ENCODE measurements around the gene MRPS5. TPM values are rescaled to one million over a fixed set of nuclear protein-coding genes. Genes with fewer than 3 reads are reported as not detected.

The MRPS5 gene
- total RNA-seq, 1 experiment from 2014 or later: 80.5 TPM

GRCh38 chr2:95054016-95054415 lies 67.6 kb downstream of the MRPS5 start:
- no peaks in the 10 kb centered on the region for H3K9me3 Mint-ChIP-seq (ENCODE audit: unreplicated experiment)
- no peak overlapping the region for H3K27ac Mint-ChIP-seq (ENCODE audit: unreplicated experiment)
- ChIA-PET POLR2A (no interaction called here), CTCF (interaction anchor here (0.7 to 3.5 kb wide), 5 partner anchors 8 to 68 kb away, joined by 3 to 23 read pairs (median 4); no protein-coding TSS in a partner anchor)
- intact Hi-C loops (cut with micrococcal nuclease; ENCODE audit: unreplicated experiment): no loop called here
- peaks cover 1% of the 10 kb centered on the region; the same call in 1 of the 2 replicates for H3K27me3 ChIP-seq (replicated peaks; ENCODE audit: control insufficient read depth, insufficient read depth, low read length)
- no peak overlapping the region for H3K4me3 Mint-ChIP-seq (ENCODE audit: unreplicated experiment)
- H3K9me3 ChIP-seq: no peaks in the 10 kb centered on the region
- DNase-seq: no peak
- TF ChIP-seq, protein P1, sequence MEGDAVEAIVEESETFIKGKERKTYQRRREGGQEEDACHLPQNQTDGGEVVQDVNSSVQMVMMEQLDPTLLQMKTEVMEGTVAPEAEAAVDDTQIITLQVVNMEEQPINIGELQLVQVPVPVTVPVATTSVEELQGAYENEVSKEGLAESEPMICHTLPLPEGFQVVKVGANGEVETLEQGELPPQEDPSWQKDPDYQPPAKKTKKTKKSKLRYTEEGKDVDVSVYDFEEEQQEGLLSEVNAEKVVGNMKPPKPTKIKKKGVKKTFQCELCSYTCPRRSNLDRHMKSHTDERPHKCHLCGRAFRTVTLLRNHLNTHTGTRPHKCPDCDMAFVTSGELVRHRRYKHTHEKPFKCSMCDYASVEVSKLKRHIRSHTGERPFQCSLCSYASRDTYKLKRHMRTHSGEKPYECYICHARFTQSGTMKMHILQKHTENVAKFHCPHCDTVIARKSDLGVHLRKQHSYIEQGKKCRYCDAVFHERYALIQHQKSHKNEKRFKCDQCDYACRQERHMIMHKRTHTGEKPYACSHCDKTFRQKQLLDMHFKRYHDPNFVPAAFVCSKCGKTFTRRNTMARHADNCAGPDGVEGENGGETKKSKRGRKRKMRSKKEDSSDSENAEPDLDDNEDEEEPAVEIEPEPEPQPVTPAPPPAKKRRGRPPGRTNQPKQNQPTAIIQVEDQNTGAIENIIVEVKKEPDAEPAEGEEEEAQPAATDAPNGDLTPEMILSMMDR (IDR thresholded peaks at IDR 0.05; ENCODE audit: insufficient read depth in 1 of 2, low read depth in 1 of 2, low read length in 1 of 2, severe bottlenecking in 1 of 2, unreplicated experiment in 1 of 2): no peak
- no peaks in the 10 kb centered on the region for H3K4me1 ChIP-seq
- H3K4me1 Mint-ChIP-seq (ENCODE audit: low read depth, unreplicated experiment): no peaks in the 10 kb centered on the region
- no peaks in the 10 kb centered on the region for H3K36me3 ChIP-seq (ENCODE audit: control insufficient read depth, insufficient read depth, low read length)
- H3K27me3 Mint-ChIP-seq (ENCODE audit: insufficient read depth, unreplicated experiment): peaks cover 13% of the 10 kb centered on the region
- no TSS peak for BruUV-seq (replicated peaks)
- H3K36me3 Mint-ChIP-seq (ENCODE audit: insufficient read depth, unreplicated experiment): no peaks in the 10 kb centered on the region
- no peak overlapping the region for H3K4me3 ChIP-seq (ENCODE audit: low read depth, low read length)

- no peaks in the 10 kb centered on the region for H3K9me3 Mint-ChIP-seq (ENCODE audit: unreplicated experiment)
- ChIA-PET CTCF (interaction anchor here (0.7 to 3.5 kb wide), 5 partner anchors 9 to 67 kb away, joined by 3 to 23 read pairs (median 4); no protein-coding TSS in a partner anchor), POLR2A (no interaction called here)
- peak; percentile 23 to 37 for DNase-seq
- H3K4me3 Mint-ChIP-seq (ENCODE audit: unreplicated experiment): no peak overlapping the region
- no peaks in the 10 kb centered on the region for H3K36me3 ChIP-seq (ENCODE audit: control insufficient read depth, insufficient read depth, low read length)
- H3K4me1 Mint-ChIP-seq (ENCODE audit: low read depth, unreplicated experiment): no peaks in the 10 kb centered on the region
- no peaks in the 10 kb centered on the region for H3K4me1 ChIP-seq
- TF ChIP-seq, protein P1 (IDR thresholded peaks at IDR 0.05; ENCODE audit: insufficient read depth in 1 of 2, low read depth in 1 of 2, low read length in 1 of 2, severe bottlenecking in 1 of 2, unreplicated experiment in 1 of 2): peak in 1 of 2 experiments; percentile 40
- peaks cover 1% of the 10 kb centered on the region; the same call in 1 of the 2 replicates for H3K27me3 ChIP-seq (replicated peaks; ENCODE audit: control insufficient read depth, insufficient read depth, low read length)
- no peak overlapping the region for H3K4me3 ChIP-seq (ENCODE audit: low read depth, low read length)
- intact Hi-C loops (cut with micrococcal nuclease; ENCODE audit: unreplicated experiment): loop anchor here (1.0 kb wide), 1 partner anchor 30 kb away; no protein-coding TSS in a partner anchor
- BruUV-seq (replicated peaks): no TSS peak
- H3K27me3 Mint-ChIP-seq (ENCODE audit: insufficient read depth, unreplicated experiment): peaks cover 13% of the 10 kb centered on the region
- no peak overlapping the region for H3K27ac Mint-ChIP-seq (ENCODE audit: unreplicated experiment)
- no peaks in the 10 kb centered on the region for H3K9me3 ChIP-seq
- no peaks in the 10 kb centered on the region for H3K36me3 Mint-ChIP-seq (ENCODE audit: insufficient read depth, unreplicated experiment)
Measured at GRCh38 chr2:95053543-95053942, 68.1 kb downstream of the MRPS5 start.

DNA sequence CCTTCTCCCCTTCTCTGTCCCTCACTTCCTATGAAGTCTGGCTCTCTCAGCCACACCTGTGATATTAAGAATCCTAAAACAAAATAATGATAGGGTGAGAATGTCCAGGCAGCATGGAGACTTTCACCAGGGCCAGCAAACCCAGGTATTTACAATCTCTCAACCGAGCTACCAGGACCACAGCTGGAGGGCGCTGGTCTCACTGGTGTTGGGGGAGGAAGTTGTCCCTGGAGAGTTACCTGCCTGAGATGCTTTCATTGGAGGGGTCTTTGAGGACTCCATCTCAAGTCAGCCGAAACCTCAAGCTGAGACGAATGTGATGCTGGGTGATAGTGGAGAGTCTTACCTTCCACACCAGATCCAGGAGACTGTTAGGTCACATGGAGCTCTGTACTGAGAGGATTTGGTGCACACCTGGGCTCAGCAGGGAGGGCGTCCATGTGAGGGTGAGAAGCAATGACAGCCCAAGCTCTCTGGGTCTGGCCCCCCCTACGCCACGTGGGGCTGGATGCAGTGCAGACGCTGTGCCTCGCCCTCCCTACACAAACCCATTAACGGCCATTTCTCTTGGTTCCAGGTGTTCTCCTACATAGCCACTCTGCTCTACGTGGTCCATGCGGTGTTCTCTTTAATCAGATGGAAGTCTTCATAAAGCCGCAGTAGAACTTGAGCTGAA lies 68.7 kb downstream of the MRPS5 start:
- BruUV-seq (replicated peaks): no TSS peak
- Histone ChIP-seq H3K4me3 (ENCODE audit: low read depth, low read length) (no peak overlapping the region), H3K36me3 (ENCODE audit: control insufficient read depth, insufficient read depth, low read length) (no peaks in the 10 kb centered on the region), H3K9me3 (no peaks in the 10 kb centered on the region), H3K27me3 (replicated peaks; ENCODE audit: control insufficient read depth, insufficient read depth, low read length) (peaks cover 1% of the 10 kb centered on the region; the same call in 1 of the 2 replicates), H3K4me1 (no peaks in the 10 kb centered on the region)
- ChIA-PET POLR2A (no interaction called here), CTCF (interaction anchor here (1.0 to 3.5 kb wide), 3 partner anchors 9 to 67 kb away, joined by 3 to 23 read pairs (median 8); no protein-coding TSS in a partner anchor)
- no peaks in the 10 kb centered on the region for H3K4me1 Mint-ChIP-seq (ENCODE audit: low read depth, unreplicated experiment)
- H3K36me3 Mint-ChIP-seq (ENCODE audit: insufficient read depth, unreplicated experiment): no peaks in the 10 kb centered on the region
- H3K27ac Mint-ChIP-seq (ENCODE audit: unreplicated experiment): no peak overlapping the region
- peaks cover 13% of the 10 kb centered on the region for H3K27me3 Mint-ChIP-seq (ENCODE audit: insufficient read depth, unreplicated experiment)
- TF ChIP-seq, protein P1 (IDR thresholded peaks at IDR 0.05; ENCODE audit: insufficient read depth in 1 of 2, low read depth in 1 of 2, low read length in 1 of 2, severe bottlenecking in 1 of 2, unreplicated experiment in 1 of 2): no peak
- DNase-seq: peak in 1 of 2 experiments; percentile 13
- no peaks in the 10 kb centered on the region for H3K9me3 Mint-ChIP-seq (ENCODE audit: unreplicated experiment)
- H3K4me3 Mint-ChIP-seq (ENCODE audit: unreplicated experiment): no peak overlapping the region
- intact Hi-C loops (cut with micrococcal nuclease; ENCODE audit: unreplicated experiment): loop anchor here (1.0 kb wide), 1 partner anchor 30 kb away; no protein-coding TSS in a partner anchor

All from Caco-2 (cell line).